Fibroblast of gingiva (primary cell): Measurements from ENCODE around the gene WDR1.

Experiments
- DNase-seq: peaks from one replicate; pipeline ENCODE4 v3.0.0-alpha.2; 2011; ENCODE audit warnings: low read depth

Gene WDR1

DNA sequence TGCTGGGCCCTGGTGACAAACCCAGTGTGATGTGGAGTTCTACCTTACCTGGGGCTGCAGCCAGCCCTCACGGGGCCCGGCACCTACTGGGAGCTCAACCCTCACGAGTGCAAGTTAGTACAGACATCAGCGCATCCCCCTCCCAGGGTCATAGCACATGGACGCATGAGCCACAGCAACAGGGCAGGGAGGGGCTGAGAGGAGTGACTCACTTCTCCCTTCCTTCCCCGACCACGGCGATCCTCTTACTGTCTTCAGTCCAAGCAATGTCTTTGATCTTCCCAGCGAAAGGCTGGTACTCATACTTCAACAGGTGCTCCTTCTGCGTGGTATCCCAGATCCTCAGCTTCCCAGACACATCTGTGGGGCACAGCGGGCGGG is 17.8 kb downstream of the WDR1 start:
- DNase-seq, result no peak

DNA sequence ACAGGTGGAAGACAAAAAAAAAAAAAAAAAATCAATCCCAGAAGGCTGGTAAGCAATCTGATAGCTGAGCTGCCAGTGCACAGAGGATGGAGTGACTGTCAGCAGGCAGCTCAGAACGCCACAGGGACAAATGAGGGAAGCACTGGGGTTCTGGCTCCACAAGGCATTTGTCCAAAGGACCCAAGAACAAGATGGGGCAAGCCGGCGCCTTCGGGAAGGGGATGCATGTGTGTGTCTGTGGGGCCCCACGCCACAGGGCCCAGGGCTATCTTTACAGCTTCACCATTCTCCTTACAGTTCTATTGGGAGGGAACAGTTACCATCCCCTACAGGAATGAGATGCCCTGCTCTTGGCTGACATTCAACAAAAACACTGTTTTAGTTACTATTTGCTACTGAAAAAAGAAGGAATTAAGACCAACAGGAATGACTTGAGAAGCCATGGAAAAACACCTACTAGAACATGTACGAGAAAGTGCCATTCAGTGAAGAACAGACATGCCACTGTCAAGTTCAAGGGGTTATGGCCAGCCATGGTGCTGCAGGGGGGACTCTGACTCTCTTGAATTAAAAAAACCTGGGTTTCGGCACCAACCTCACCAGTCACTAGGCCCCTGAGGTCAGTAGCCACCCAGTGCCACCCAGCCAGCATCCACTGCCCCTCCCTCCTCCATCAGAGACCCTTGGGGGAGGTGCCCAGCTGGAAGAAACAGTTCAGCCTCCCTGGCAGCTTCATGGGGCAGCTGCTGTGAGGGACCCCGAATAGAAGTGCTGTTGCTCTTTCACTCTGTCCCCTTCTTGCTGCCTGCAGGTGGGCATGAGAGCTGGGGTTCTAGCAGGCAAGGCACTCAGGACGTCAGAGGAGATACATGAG is 18.5 kb downstream of the WDR1 start:
- no peak for DNase-seq

DNA sequence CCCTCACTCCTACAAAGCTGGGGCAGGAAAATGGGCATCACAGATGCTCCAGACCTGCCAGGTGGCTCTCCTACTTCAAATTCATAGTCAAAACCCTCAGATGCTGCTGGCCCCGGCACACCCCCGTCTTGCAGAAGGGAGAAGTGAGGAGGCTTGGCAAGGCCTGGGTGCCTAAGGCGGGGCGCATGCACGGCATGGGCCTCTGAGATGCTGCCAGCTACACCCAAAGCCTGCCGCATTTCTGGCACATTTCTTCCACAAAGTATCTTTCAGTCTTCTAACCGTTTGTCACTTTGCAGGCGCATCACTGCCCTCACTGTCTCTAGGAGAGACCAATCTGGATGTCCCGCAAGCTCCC is 19.6 kb downstream of the WDR1 start:
- DNase-seq, result no peak

DNA sequence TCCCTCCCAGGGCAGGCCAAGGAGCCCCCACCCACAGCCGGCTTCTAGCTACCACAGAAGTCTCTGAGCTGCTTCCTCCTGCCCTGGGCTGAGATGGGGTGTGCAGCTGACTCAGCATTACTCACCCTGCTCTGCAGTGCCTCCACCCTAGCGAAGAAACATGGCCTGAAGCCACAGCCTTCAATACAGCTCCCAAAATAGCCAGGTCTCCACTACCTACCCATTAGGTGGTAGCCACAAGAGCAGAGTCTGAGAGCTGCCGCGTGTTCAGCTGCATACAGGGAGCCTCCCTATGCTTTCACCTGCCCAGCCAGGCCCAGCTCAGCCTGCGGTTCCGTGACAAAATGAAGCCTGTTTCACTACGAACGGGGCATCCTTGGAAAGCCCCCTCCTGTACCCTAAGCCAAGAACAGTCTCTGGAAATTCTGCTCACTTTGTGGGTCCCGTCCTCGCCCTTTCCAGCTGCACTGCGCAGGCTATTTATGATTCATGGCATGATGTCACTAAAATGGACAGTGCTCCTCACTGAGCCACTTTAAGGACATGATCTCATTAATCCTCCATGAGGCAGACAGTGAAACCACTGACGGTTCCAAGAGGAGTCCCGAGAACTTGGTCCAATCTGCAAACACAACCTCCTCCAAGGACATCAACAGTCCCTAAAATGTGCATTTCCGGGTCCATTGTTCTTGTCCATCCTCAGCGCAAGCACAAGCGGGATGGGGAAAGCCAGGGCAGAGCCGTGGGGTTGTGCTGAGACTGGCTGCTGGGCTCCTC is 20.2 kb downstream of the WDR1 start:
- peak; percentile 76 for DNase-seq

DNA sequence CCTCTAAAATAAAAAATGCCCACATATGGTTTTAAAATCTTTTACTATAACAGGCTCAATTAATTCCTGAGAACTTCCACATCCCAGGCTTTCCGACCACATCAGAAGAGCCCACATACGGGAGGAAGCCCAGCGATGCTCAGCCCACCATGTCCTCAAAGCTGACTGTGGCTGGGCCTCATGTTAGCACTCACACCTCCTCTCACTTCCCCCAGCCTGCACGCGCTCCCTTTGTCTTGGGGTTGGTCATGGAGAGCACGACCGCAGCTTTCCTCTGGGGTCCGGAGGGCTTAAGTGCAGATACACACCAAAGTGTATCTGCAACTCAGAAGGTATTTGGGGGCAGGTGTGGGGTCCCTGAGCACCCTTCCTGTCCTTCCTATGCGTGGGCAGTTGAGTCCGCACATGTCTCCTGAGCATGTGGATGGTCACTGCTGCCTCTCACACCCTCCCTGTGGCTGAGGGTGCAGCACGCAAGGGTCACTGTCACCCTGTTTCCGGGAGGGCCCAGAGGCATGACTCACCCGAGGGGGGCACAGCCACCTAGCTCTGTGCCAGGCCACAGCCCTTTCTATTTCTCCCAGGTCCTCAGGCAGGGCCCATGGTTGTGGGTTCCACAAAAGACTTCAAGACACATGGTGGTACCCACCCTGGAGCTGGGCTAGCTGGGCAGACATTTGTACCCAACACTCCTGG is 21.2 kb downstream of the WDR1 start:
- DNase-seq, result no peak

DNA sequence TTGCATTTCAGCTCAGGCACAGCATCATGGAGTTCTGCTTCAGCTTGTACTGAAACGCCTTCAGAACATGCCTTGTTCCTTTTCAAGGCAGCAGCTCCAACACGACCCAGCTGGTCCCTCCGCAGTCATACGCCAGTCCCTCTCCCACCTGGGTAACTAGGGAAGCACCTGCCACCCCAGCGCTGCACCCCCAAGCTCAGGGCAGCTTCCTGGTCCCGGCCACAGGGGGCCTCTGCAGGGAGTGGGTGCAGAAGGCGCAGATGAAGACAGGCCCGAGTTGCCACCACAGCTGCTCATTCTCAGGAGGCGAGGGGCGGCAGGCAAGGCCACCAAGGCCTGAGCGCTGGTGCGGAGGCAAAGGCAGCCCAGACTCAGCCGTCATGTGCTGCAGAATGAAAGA is 21.8 kb downstream of the WDR1 start:
- no peak for DNase-seq

DNA sequence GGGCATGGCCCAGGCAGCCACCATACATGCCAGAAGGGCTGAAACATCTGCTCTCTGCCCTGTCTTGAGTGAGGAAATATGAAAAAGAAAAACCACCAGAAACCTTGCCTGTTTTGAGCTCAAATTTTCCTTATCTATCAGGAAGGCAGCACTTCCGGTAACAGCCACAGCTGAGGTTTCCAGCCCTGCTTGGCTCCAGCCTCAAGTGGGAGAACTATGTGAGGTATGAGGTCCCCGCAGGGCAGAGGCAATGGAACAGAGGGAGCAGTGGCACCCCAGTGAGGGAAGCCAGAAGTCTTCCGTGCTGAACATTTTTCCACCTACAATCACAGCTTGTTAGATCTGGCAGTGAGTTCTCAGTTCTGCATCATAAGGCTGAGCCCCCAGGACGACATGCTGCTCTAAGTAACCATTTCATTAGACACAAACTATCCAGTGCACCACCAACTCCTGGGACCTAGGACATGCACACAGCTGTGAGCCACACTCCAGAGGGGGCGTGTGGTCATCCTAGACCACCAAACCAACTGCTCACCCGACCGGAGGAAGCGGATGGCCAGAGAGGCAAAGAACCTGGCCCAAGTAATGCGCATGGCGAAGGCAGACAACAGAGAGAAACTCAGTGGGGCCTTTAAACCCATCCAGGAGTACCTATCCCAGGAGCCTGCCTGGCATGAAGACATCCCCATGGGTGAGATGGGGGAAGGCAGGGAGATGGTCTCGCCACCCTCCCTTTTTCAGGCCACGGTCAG is 22.6 kb downstream of the WDR1 start:
- DNase-seq, result no peak

DNA sequence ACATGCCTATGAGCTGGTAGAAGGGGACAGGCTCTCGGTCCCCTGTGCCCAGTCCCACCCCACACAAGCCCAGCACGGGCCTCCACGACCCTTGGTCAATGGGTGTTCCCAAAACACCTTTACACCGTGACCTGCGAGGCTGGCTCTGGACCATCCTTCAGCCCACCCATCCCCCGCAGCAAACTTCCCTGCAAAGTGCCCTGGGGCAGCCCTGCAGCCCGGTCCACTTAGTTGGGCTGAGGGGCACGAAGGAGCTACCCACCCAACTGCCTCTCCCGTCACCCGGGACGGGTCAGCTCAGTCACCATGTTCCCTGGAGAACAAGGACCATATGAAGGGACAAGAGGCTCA is 23.4 kb downstream of the WDR1 start:
- no peak for DNase-seq

DNA sequence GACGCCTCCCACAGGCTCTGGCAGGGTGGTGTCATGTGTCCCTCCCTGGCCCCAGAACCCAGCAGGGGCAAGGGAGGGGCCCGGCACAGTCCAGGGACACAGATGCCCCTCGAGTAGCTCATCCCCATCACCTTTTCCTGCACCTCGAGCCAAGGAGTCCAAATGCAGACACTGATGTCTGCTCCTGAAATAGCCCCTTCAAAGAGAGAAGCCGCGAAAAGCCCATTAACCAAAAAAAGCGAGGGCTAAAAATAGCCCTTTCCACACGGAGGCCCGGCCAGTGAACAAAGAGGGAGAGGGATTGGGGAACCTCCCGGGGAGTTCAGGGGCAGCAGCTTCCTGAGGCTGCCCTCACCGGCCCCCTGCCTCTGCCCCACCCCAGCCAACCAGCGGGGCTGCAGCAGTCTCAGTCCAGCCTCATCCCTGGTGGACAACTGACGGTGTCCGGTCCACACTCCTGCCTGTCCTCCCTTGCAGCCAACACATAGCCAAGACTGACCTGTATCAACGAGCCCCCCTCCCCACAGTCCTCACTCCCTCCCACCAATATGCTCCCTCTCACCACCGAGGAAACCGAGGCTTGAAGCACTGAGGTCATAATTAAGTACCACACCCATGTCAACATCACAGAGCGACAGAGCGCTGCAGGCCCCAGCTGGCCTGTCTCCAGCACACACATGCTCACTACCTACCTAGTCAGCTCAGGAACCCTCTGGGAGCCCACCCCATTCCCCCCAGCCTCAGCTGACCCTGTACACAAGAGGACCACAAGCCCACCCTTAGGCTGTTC is 23.9 kb downstream of the WDR1 start:
- DNase-seq, result no peak

DNA sequence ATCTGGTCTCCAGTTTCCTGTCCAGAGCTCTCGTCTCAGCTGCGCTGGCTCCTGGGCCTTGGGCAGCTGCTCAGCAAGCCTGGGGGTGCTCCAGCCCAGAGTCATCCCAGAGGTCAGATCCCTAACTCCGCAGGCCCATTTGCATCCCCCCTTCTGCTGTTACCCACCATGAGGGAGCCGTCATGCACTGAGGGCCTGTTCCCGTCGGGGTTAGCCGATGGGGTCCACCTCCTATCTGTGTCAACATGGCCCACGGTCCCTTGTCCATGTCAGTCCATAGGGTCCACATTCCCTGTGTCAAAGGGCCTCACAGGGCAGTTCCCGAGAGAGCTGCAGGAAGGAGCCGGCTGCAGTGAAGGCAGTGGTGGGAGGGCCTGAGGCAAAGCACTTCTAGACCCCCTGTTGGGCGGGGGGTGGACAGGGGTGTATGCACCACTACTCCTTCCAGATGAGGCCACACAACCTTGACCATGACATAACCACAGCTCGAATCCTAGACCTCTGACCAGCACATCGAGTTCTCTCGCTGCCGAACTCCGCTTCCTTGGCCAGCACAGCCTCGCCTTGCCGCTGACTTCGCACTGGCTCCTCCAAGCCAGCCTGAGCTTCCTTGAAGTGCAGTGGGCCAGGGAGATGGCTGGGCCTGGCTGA is 24.9 kb downstream of the WDR1 start:
- DNase-seq, result no peak

DNA sequence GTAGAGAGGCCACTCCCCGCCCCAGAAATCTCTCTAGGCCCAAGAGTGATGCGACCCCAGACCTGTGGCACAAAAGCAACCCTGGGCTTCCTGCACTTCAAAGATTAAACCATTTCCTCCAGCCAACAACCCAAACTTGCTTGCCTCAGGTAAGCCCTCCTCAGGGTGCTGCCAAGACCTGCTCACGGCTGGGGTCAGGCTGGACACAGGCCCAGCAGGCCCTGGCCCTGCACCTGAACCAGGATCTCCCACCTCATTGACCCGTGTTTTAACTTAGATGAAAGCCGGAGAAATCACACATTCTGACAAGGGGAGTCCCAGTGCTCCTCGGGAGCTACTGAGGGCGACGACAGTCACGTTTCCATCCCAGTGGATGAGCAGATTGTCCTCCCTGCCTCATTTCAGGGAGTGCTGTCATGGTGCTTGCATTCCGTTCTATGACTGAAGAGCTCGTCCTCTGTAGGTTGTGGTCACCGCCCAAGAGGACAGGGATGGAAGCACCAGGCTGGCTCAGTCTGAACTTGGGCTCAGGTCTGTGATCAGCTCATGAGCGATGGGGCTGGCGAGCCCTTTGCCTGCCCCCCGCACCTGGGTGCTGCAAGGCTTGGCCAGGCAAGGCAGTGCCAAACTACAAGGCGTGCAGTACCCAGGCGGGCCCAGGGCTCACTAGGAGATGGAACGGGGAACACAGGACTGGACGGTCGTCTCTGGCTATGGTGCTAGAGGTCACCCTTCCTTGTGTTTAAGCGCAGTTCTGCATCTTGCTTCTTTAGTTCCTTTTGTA is 25.9 kb downstream of the WDR1 start:
- no peak for DNase-seq

DNA sequence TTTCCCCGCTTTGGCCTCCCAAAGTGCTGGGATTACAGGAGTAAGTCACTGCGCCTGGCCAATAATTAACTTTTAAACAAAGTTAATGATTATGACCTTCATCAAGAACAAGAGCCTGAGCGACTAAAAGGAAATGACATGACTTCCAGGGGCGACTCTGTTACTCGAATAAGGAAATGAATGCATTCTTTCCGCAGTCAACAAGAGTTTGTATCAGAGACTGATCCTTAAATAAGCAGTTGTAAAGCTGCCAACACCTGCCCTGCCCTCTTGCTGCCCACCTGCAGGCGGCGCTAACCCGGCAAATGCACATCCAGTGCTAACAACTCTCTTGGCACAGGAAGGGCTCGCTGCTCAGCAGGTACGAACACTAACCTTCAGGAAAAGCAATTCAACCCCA is 27.3 kb downstream of the WDR1 start:
- DNase-seq, result no peak

DNA sequence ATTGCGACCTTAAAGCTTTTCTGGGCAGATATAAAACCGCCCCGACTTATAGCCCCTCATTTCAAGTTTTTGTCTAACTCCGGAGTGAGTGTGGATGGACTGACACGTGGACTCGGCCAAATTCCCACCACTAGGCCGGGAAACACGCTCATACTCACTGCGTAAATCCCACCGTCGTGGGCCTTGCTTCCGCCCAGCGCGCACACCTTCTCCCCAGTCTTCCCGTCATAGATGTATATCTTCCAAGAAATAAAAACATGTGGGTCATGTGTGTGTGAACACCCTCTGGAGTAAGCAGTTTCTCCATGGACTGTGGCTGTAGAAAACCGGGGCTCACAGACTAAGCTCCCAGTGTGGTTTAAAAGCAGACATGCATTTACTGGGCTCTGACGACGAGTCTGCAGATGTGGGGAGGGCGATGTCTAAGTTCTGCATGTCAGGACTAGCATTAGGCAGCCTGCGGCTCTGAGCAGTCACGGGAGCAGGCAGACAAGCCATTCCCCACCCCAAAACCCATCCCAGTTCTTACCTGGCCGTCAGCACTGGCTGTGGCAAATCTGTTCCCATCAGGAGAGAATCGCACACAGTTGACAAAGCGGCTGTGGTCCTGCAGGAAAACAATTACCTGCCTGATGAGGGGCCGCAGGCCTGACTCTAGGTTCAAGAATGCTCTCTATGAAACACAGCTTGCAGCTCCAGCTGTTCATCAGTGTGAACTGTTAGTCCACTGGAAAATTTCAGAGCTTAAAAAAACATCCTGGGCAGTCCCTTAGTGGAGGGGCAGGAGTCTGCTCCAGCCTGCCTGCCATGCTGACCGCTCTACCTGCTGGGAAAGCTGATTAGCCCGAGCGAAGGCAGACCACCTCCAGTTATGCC is 28.2 kb downstream of the WDR1 start:
- no peak for DNase-seq

DNA sequence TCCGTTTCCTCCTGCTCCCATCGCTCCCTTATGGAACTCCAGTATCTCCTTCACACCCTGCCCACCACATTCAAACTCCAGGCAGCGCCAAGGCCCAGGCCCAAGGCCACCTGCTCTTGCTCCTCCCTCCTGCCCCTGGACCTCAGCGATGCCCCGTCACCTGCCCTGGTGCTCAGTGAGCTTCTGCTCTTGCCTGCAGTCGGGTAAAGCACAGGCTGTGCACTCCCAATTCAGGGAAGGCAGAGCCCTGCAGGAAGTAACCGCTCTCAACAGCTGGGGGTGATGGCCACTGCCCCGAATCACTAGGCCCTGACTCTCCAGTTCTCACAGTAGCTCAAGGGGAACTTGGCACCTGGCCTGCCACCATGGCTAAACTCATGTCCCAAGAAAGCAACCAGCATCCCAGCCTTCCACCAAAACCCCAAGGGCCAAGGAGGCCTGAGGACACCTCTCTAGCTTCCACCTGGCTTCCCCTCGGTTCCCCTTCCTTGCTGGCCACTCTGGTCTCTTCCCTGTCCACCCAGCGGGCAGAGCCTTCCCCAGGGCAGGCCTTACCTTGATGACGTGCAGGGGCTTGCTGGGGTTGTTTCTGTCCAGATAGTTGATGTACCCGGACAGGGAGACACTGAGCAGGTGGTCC is 29.3 kb downstream of the WDR1 start:
- no peak for DNase-seq

DNA sequence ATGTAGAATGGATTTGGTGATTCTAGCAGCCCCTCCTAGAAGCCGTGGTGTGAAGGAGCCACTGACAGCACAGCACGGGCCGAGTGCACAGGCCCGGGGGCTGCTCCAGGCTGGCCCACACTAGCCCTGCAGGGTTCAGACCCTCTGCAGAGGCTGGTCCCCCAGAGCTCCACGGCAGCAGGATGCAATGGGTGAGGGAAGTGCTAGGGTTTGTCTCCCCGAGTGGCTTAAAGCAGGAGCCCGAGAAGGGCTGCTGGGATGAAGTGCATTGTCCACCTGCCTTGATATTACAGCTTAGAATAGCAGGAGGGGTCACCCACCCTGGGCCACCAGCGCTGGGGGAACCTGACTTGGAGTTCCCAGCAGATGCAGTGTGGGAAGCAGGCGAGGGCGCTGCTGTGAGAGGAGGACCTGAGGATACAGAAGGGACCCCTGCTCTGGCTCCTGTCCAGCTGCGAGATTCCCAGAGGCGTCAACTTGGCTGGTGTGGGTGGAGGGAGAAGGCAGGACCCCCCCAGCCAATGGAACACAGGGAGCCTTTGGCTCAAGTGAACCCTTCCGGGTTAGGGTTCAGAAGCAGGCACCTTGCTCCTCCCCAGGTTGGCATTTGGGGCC is 30.0 kb downstream of the WDR1 start:
- no peak for DNase-seq

DNA sequence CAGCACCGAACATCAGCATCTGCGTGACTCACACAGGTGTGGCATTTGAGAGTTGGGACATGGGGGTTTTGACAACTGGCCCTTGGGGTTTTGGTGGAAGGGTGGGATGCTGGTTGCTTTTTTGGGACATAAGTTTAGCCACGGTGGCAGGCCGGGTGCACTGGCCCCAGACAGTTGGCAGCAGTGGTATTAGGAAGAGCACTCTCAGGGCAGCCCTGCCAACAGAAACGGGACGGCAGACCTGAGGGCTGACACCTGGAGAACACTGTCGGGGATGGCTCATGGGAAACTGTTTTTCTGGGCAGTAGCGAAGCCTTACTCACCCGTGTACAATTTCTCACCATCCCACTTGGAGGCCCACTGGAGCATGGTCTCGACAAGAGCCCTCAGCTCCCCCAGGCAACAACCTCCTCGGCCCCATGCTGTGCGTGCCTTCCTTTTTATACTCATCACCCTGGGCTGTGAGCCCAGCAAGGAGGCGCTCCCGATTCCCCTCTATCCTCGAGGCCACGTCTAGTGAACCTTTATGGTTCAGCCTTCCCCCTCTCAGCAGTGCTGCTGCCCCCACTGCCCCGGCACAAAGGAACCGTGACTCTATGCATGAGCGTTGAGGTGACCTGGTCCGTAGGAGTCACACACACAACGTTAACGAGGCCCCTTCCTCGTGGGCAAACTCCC is 30.6 kb downstream of the WDR1 start:
- DNase-seq, result no peak

DNA sequence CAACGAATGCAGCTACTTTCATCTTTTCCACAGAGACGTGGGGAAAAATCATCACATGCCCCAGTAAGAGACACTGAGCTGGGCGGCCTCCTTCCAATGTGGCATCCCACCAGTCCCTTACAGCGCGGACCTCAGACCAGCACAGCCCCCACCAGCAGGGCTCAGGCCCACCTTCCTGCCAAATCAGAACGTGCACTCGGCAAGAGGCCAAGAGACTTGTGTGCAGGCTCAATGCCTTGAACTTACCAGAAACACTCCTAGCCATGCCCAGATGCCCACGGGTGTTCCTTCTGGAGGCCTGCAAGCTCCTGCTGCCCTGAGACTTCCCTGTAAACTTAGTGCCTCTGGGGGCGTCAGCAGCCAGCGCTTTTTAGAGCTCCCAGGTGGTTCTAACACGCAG is 31.2 kb downstream of the WDR1 start:
- DNase-seq, result no peak
